ENCODE data around the gene PHACTR3. TPM values are rescaled to one million over a fixed set of nuclear protein-coding genes. Genes with fewer than 3 reads are reported as not detected.
A peak's percentile ranks its signal among the peaks of the same experiment; 100 is the strongest.

The PHACTR3 gene
- total RNA-seq, 1 donor from 2014 or later: 2.1 TPM

- peak; percentile 65 for DNase-seq (ENCODE audit: extremely low spot score, unreplicated experiment)
- Mint-ChIP-seq H3K36me3 (no peaks in the 10 kb centered on the region), H3K9me3 (no peaks in the 10 kb centered on the region), H3K27ac (no peak overlapping the region), H3K4me1 (ENCODE audit: unreplicated experiment) (peaks cover 14% of the 10 kb centered on the region), H3K4me3 (no peak overlapping the region), H3K27me3 (peaks cover 19% of the 10 kb centered on the region)
- no peak for TF ChIP-seq CTCF (conservative IDR thresholded peaks at IDR 0.05)
These were observed 204.5 kb downstream of the PHACTR3 start for GRCh38 chr20:59808729-59809381.

GRCh38 chr20:59809630-59810448 lies 205.5 kb downstream of the PHACTR3 start:
- no peak for TF ChIP-seq CTCF (conservative IDR thresholded peaks at IDR 0.05)
- Mint-ChIP-seq H3K27ac (peak overlapping the region; percentile 16), H3K36me3 (no peaks in the 10 kb centered on the region), H3K9me3 (no peaks in the 10 kb centered on the region), H3K4me1 (ENCODE audit: unreplicated experiment) (peaks cover 10% of the 10 kb centered on the region), H3K4me3 (no peak overlapping the region), H3K27me3 (peaks cover 18% of the 10 kb centered on the region)
- DNase-seq (ENCODE audit: extremely low spot score, unreplicated experiment): peak; percentile 20

- TF ChIP-seq CTCF (conservative IDR thresholded peaks at IDR 0.05): no peak
- H3K36me3 Mint-ChIP-seq: no peaks in the 10 kb centered on the region
- no peak overlapping the region for H3K4me3 Mint-ChIP-seq
- DNase-seq (ENCODE audit: extremely low spot score, unreplicated experiment): peak; percentile 24
- H3K27ac Mint-ChIP-seq: peak overlapping the region; percentile 16
- no peaks in the 10 kb centered on the region for H3K9me3 Mint-ChIP-seq
- H3K27me3 Mint-ChIP-seq: peaks cover 13% of the 10 kb centered on the region
- H3K4me1 Mint-ChIP-seq (ENCODE audit: unreplicated experiment): peaks cover 5% of the 10 kb centered on the region
These were observed 206.3 kb downstream of the PHACTR3 start for GRCh38 chr20:59810449-59811187.

- peak; percentile 52 for DNase-seq (ENCODE audit: extremely low spot score, unreplicated experiment)
- peaks cover 16% of the 10 kb centered on the region for H3K27me3 Mint-ChIP-seq
- peaks cover 5% of the 10 kb centered on the region for H3K4me1 Mint-ChIP-seq (ENCODE audit: unreplicated experiment)
- H3K27ac Mint-ChIP-seq: no peak overlapping the region
- H3K36me3 Mint-ChIP-seq: no peaks in the 10 kb centered on the region
- H3K4me3 Mint-ChIP-seq: no peak overlapping the region
- H3K9me3 Mint-ChIP-seq: no peaks in the 10 kb centered on the region
- TF ChIP-seq CTCF (conservative IDR thresholded peaks at IDR 0.05): no peak
These were observed 207.4 kb downstream of the PHACTR3 start for GRCh38 chr20:59811681-59812171.

GRCh38 chr20:59812286-59813125 lies 208.2 kb downstream of the PHACTR3 start:
- no peak for TF ChIP-seq CTCF (conservative IDR thresholded peaks at IDR 0.05)
- Mint-ChIP-seq H3K9me3 (no peaks in the 10 kb centered on the region), H3K36me3 (no peaks in the 10 kb centered on the region), H3K27ac (no peak overlapping the region), H3K4me1 (ENCODE audit: unreplicated experiment) (peaks cover 5% of the 10 kb centered on the region), H3K27me3 (peaks cover 18% of the 10 kb centered on the region), H3K4me3 (no peak overlapping the region)
- DNase-seq (ENCODE audit: extremely low spot score, unreplicated experiment): peak; percentile 39
